Endothelial cell of umbilical vein (primary cell): ENCODE measurements around the gene MED29. TPM values are rescaled to one million over a fixed set of nuclear protein-coding genes. Genes with fewer than 3 reads are reported as not detected.

Experiments
- BruUV-seq: library from RNA; stranded (reverse); fragments of 400-500 nt; replicated peaks from 2 replicates; lab custom pipeline; 2021; lab: Mats Ljungman, UMichigan
- CTCF ChIA-PET: fragments of 300-600, 350-600 bp; sonication (Branson Sonifier 250); formaldehyde crosslinking; loops from one replicate; lab custom pipeline; 2021; ENCODE audit warnings: antibody characterized with exemption, inconsistent platforms; lab: Charles Lee
- POLR2A ChIA-PET: fragments of 300-600, 350-600 bp; sonication (Branson Sonifier 250); formaldehyde crosslinking; loops from one replicate; lab custom pipeline; 2021; ENCODE audit warnings: antibody characterized with exemption, inconsistent platforms; lab: Charles Lee
- DNase-seq: peaks from one replicate; pipeline ENCODE4 v3.0.0-alpha.2; 2011; ENCODE audit warnings: low read depth, low spot score
- FAIRE-seq: peaks from 2 replicates; lab custom pipeline; 2011; peaks lifted over from hg19 to GRCh38; lab: Jason Lieb, UNC
- H2AFZ ChIP-seq: 2 replicates; pipeline ENCODE4 v1.6.0; 2012; ENCODE audit warnings: low read depth, low read length, control low read depth, inconsistent platforms
- H3K27ac ChIP-seq: 2 replicates; pipeline ENCODE4 v1.5.1; 2011; ENCODE audit warnings: low read depth, mild to moderate bottlenecking, control low read depth, low read length, moderate library complexity; ENCODE audit not compliant: insufficient read depth
- H3K27me3 ChIP-seq, 2 experiments: 2 replicates each; pipeline versions ENCODE4 v1.6.0 to v1.6.1; 2011; ENCODE audit warnings: low read length in 2 of 2, mixed read lengths in 1 of 2; ENCODE audit not compliant: control insufficient read depth in 2 of 2, insufficient read depth in 2 of 2
- H3K36me3 ChIP-seq, 2 experiments: 2 replicates in 1 of 2; 3 replicates in 1 of 2; pipeline ENCODE4 v1.5.1; 2011; ENCODE audit warnings: low read length in 2 of 2, mild to moderate bottlenecking in 1 of 2, moderate library complexity in 1 of 2; ENCODE audit not compliant: control insufficient read depth in 2 of 2, insufficient read depth in 2 of 2; ENCODE audit errors: extremely low read depth in 1 of 2
- H3K4me1 ChIP-seq: 3 replicates; pipeline ENCODE4 v1.5.1; 2011; ENCODE audit warnings: mild to moderate bottlenecking, low read length; ENCODE audit not compliant: control insufficient read depth, insufficient read depth; ENCODE audit errors: extremely low read depth
- H3K4me2 ChIP-seq: 2 replicates; pipeline ENCODE4 v1.6.1; 2011; ENCODE audit warnings: low read length, control low read depth, mixed read lengths; ENCODE audit not compliant: insufficient read depth
- H3K4me3 ChIP-seq, 3 experiments: fragments of 200-600 bp in 1 of 3; sonication (generic), shearing (Covaris generic) in 1 of 3; replicated peaks in 1 of 3; 2 replicates each; pipeline ENCODE4 v1.5.1; 2011 to 2016; ENCODE audit warnings: control low read depth in 3 of 3, low read length in 3 of 3, mild to moderate bottlenecking in 2 of 3, inconsistent platforms in 1 of 3, low read depth in 1 of 3, moderate library complexity in 1 of 3; ENCODE audit not compliant: insufficient read depth in 1 of 3
- H3K79me2 ChIP-seq: 2 replicates; pipeline ENCODE4 v1.6.0; 2012; ENCODE audit warnings: low read length, inconsistent platforms; ENCODE audit not compliant: control insufficient read depth, insufficient read depth
- H3K9ac ChIP-seq: replicated peaks from 2 replicates; pipeline ENCODE3; 2011; ENCODE audit warnings: low read length, control low read depth; ENCODE audit not compliant: insufficient read depth; ENCODE audit errors: extremely low read depth
- H3K9me1 ChIP-seq: replicated peaks from 3 replicates; pipeline ENCODE4 v1.6.0; 2011; ENCODE audit warnings: mild to moderate bottlenecking, low read length; ENCODE audit not compliant: control insufficient read depth, insufficient read depth; ENCODE audit errors: extremely low read depth
- H3K9me3 ChIP-seq: replicated peaks from 2 replicates; pipeline ENCODE4 v1.5.1; 2012; ENCODE audit warnings: low read length, inconsistent platforms; ENCODE audit not compliant: control insufficient read depth, insufficient read depth
- H4K20me1 ChIP-seq: replicated peaks from 2 replicates; pipeline ENCODE3; 2011; ENCODE audit warnings: mild to moderate bottlenecking, low read length; ENCODE audit not compliant: control insufficient read depth, insufficient read depth; ENCODE audit errors: extremely low read depth
- CTCF ChIP-seq, 2 donors: IDR thresholded peaks; 1 replicate in 1 of 2; 2 replicates in 1 of 2; pipeline ENCODE4 v1.5.1; 2011; ENCODE audit warnings: low read length in 2 of 2, mild to moderate bottlenecking in 2 of 2, moderate library complexity in 2 of 2, control low read depth in 1 of 2, inconsistent platforms in 1 of 2, low read depth in 1 of 2; ENCODE audit not compliant: insufficient read depth in 1 of 2; ENCODE audit errors: extremely low read depth in 1 of 2
- EZH2 ChIP-seq: IDR thresholded peaks from 2 replicates; pipeline ENCODE4 v1.6.1; 2012; ENCODE audit warnings: borderline replicate concordance, low read depth, mild to moderate bottlenecking, moderate library complexity, low read length, inconsistent platforms; ENCODE audit not compliant: severe bottlenecking
- FOS ChIP-seq: IDR thresholded peaks from 2 replicates; pipeline ENCODE4 v1.6.1; 2011; ENCODE audit warnings: mild to moderate bottlenecking, low read length, moderate library complexity, borderline replicate concordance; ENCODE audit not compliant: insufficient read depth
- GATA2 ChIP-seq: IDR thresholded peaks from 2 replicates; pipeline ENCODE4 v1.7.0; 2011; ENCODE audit warnings: low read depth, mild to moderate bottlenecking, moderate library complexity, mixed read lengths, low read length; ENCODE audit not compliant: insufficient read length, insufficient read depth
- JUN ChIP-seq: IDR thresholded peaks from 2 replicates; pipeline ENCODE4 v1.6.1; 2011; ENCODE audit warnings: borderline replicate concordance, low read depth; ENCODE audit not compliant: insufficient read length, insufficient read depth
- MAX ChIP-seq: IDR thresholded peaks from 2 replicates; pipeline ENCODE4 v1.6.1; 2011; ENCODE audit not compliant: insufficient read depth, insufficient read length
- MYC ChIP-seq: IDR thresholded peaks from one replicate; pipeline ENCODE4 v1.6.1; 2011; ENCODE audit warnings: mild to moderate bottlenecking, low read depth, low read length
- POLR2A ChIP-seq: IDR thresholded peaks from 2 replicates; pipeline ENCODE4 v1.6.1; 2012; ENCODE audit warnings: low read depth, mild to moderate bottlenecking, control low read depth, low read length
- POLR2AphosphoS5 ChIP-seq: IDR thresholded peaks from 2 replicates; pipeline ENCODE4 v1.6.1; 2012; ENCODE audit warnings: low read depth, mild to moderate bottlenecking, control low read depth, low read length, moderate library complexity; ENCODE audit not compliant: insufficient read depth
- dilution Hi-C: fragments of 300-500 bp; cut with MboI; formaldehyde crosslinking; loops from one replicate; pipeline ENCODE4 v1.15.0; 2019; ENCODE audit warnings: low sequenced_read_pairs; ENCODE audit not compliant: extremely low pct_ligation_motif_present
- intact Hi-C: fragments of 100-400 bp; cut with micrococcal nuclease; formaldehyde crosslinking; loops from one replicate; pipeline ENCODE4 v1.10.0; 2022
- polyA plus RNA-seq, 4 experiments: library from polyadenylated mRNA; depleted of rRNA in 3 of 4; stranded (reverse) in 3 of 4; unstranded in 1 of 4; fragments of >200 nt; gene quantifications; 2 replicates each; pipeline versions ENCODE4 v1.2.1 to v1.2.3, GENCODE V29; 2011 to 2012; ENCODE audit warnings: missing spikeins in 1 of 4
- total RNA-seq: library from RNA; stranded (reverse); gene quantifications from 2 replicates; pipeline ENCODE4 v1.2.3, GENCODE V29; 2021

Gene MED29
- total and polyA plus RNA-seq, 2 donors (not counting 3 experiments of a cell fraction or from before 2014, with no cell fraction given) = 25.5 to 50.4 TPM

- H4K20me1 ChIP-seq = no peaks in the 10 kb centered on the region
- FAIRE-seq = peak; percentile 86
- H3K27me3 ChIP-seq = no peaks in the 10 kb centered on the region
- peak overlapping the region; percentile 89 for H3K27ac ChIP-seq
- H3K4me1 ChIP-seq = peaks cover 25% of the 10 kb centered on the region
- H3K9me3 ChIP-seq = no peaks in the 10 kb centered on the region
- H3K9ac ChIP-seq = peak overlapping the region; percentile 92
- ChIA-PET CTCF (interaction anchor here (1.0 to 2.9 kb wide), 4 partner anchors 9 to 281 kb away, joined by 3 to 22 read pairs (median 6); partner anchors contain the start of genes MED29, PAF1 and PLEKHG2), POLR2A (interaction anchor here (0.8 to 1.5 kb wide), 2 partner anchors 12 to 33 kb away, joined by 3 to 9 read pairs; partner anchors contain the start of genes MED29, PAF1 and RPS16)
- H3K4me3 ChIP-seq = peak overlapping the region; percentile 19 to 34 (median 23)
- H3K79me2 ChIP-seq = peaks cover 9% of the 10 kb centered on the region
- intact Hi-C loops (loop anchor here (1.0 kb wide), 1 partner anchor 10 kb away; the partner anchor contains the start of gene PLEKHG2), dilution Hi-C loops (no loop called here)
- H2AFZ ChIP-seq = no peak overlapping the region
- H3K4me2 ChIP-seq = peak overlapping the region; percentile 57
- no peaks in the 10 kb centered on the region for H3K9me1 ChIP-seq
- DNase-seq = peak; percentile 95
- peaks cover 0 to 4% of the 10 kb centered on the region in 2 experiments for H3K36me3 ChIP-seq
- no TSS peak for BruUV-seq
- TF ChIP-seq MYC (peak; percentile 55), POLR2A (no peak), CTCF (IDR thresholded peaks at IDR 0.05; ENCODE audit: extremely low read depth in 1 of 2, insufficient read depth in 1 of 2, low read depth in 1 of 2, low read length in 2 of 2) (no peak), MAX (peak; percentile 90), GATA2 (no peak), EZH2 (no peak), POLR2AphosphoS5 (peak; percentile 79), JUN (no peak), FOS (no peak)
Measured at GRCh38 chr19:39402346-39403300, 11.4 kb downstream of the MED29 start.
